H1 (cell line): ENCODE results near the gene EEF1AKMT2.

ENCODE experiments used
- ATF2 ChIP-seq: IDR thresholded peaks from 2 replicates; pipeline ENCODE4 v1.6.1; 2012; ENCODE audit warnings: low read length, inconsistent platforms
- CEBPB ChIP-seq: IDR thresholded peaks from 2 replicates; pipeline ENCODE4 v1.6.1; 2012; ENCODE audit warnings: low read depth, low read length
- CTCF ChIP-seq, 3 experiments: IDR thresholded peaks; 1 replicate in 2 of 3; 2 replicates in 1 of 3; pipeline versions ENCODE4 v1.5.1 to v1.6.1; 2011; ENCODE audit warnings: low read length in 3 of 3, mild to moderate bottlenecking in 3 of 3, inconsistent platforms in 2 of 3, low read depth in 1 of 3, moderate library complexity in 1 of 3; ENCODE audit not compliant: insufficient read depth in 1 of 3; ENCODE audit errors: control extremely low read depth in 1 of 3
- GTF2F1 ChIP-seq: IDR thresholded peaks from 2 replicates; pipeline ENCODE4 v1.6.1; 2012; ENCODE audit warnings: low read depth, low read length, improper control_type of control experiment, borderline replicate concordance
- POLR2A ChIP-seq, 2 experiments: IDR thresholded peaks; 1 replicate in 1 of 2; 2 replicates in 1 of 2; pipeline ENCODE4 v1.6.1; 2011; ENCODE audit warnings: low read depth in 2 of 2, low read length in 2 of 2, mild to moderate bottlenecking in 2 of 2; ENCODE audit errors: control extremely low read depth in 1 of 2
- SRF ChIP-seq: IDR thresholded peaks from 2 replicates; pipeline ENCODE4 v1.6.1; 2011; ENCODE audit warnings: mild to moderate bottlenecking, low read depth, low read length, moderate library complexity
- TAF1 ChIP-seq: IDR thresholded peaks from 2 replicates; pipeline ENCODE4 v1.6.1; 2011; ENCODE audit warnings: mild to moderate bottlenecking, low read depth, low read length

- TF ChIP-seq CTCF (IDR thresholded peaks at IDR 0.05; ENCODE audit: control extremely low read depth in 1 of 3, insufficient read depth in 1 of 3, low read depth in 1 of 3, low read length in 3 of 3) (no peak), CEBPB (no peak), ATF2 (no peak), SRF (no peak), GTF2F1 (no peak), TAF1 (no peak), POLR2A (IDR thresholded peaks at IDR 0.05; ENCODE audit: control extremely low read depth in 1 of 2, low read depth in 2 of 2, low read length in 2 of 2) (no peak)
Observed at GRCh38 chr10:124739986-124740368, 51.7 kb downstream of the EEF1AKMT2 start.
